NK-92 (cell line): Measurements from ENCODE around the gene STARD5.

Experiments used
- DNase-seq: peaks from one replicate; lab custom pipeline; 2025; ENCODE audit not compliant: unreplicated experiment; lab: John Stamatoyannopoulos, UW

STARD5 gene

GRCh38 chr15:81312790-81313543 is 11.0 kb downstream of the STARD5 start:
- DNase-seq: no peak

- DNase-seq: no peak
These were observed 12.0 kb downstream of the STARD5 start for GRCh38 chr15:81311752-81312464.

- DNase-seq: no peak
These were observed 13.5 kb downstream of the STARD5 start for GRCh38 chr15:81310480-81310879.

GRCh38 chr15:81309647-81310450 is 14.1 kb downstream of the STARD5 start:
- DNase-seq: no peak

- no peak for DNase-seq
These were observed 15.7 kb downstream of the STARD5 start for GRCh38 chr15:81308260-81308659.

GRCh38 chr15:81304226-81304625 is 19.7 kb downstream of the STARD5 start:
- DNase-seq: no peak

GRCh38 chr15:81303244-81304225 is 20.4 kb downstream of the STARD5 start:
- DNase-seq: no peak

- no peak for DNase-seq
These were observed 21.2 kb downstream of the STARD5 start for GRCh38 chr15:81302701-81303109.

- no peak for DNase-seq
These were observed 22.0 kb downstream of the STARD5 start for GRCh38 chr15:81301815-81302399.

- DNase-seq: no peak
These were observed 22.6 kb downstream of the STARD5 start for GRCh38 chr15:81301385-81301784.

- DNase-seq: no peak
These were observed 24.2 kb downstream of the STARD5 start for GRCh38 chr15:81299630-81300273.

- DNase-seq: no peak
These were observed 24.8 kb downstream of the STARD5 start for GRCh38 chr15:81299156-81299555.

GRCh38 chr15:81298611-81299010 is 25.3 kb downstream of the STARD5 start:
- no peak for DNase-seq

GRCh38 chr15:81297603-81298575 is 26.1 kb downstream of the STARD5 start:
- no peak for DNase-seq

GRCh38 chr15:81297147-81297572 is 26.8 kb downstream of the STARD5 start:
- DNase-seq: no peak

- DNase-seq: no peak
These were observed 27.3 kb downstream of the STARD5 start for GRCh38 chr15:81296673-81297072.

- DNase-seq: no peak
These were observed 27.8 kb downstream of the STARD5 start for GRCh38 chr15:81296186-81296585.

GRCh38 chr15:81295486-81296121 is 28.3 kb downstream of the STARD5 start:
- no peak for DNase-seq
